Activated CD4-positive, alpha-beta memory T cell treated with anti-CD3 and anti-CD28 coated beads for 36 hours (primary cell): ENCODE data around the gene TIAM1. TPM values are rescaled to one million over a fixed set of nuclear protein-coding genes. Genes with fewer than 3 reads are reported as not detected.
"Not testable (repeated sequence)": the region's sequence is repeated elsewhere in the genome, so short reads cannot be mapped to it uniquely, and the experiment has no call there.

Experiments used
- CTCF ChIA-PET: fragments of 350-600 bp; sonication (Branson Sonifier 250); formaldehyde crosslinking; loops from one replicate; lab custom pipeline; 2021; ENCODE audit warnings: antibody characterized with exemption, inconsistent platforms; lab: Charles Lee
- POLR2A ChIA-PET: fragments of 350-600 bp; sonication (Branson Sonifier 250); formaldehyde crosslinking; loops from one replicate; lab custom pipeline; 2021; ENCODE audit warnings: antibody characterized with exemption; lab: Charles Lee
- DNase-seq: peaks from one replicate; pipeline ENCODE4 v3.0.0-alpha.2; 2020
- H3K27ac Mint-ChIP-seq: one replicate; pipeline ENCODE4 v1.8.0; 2021; ENCODE audit warnings: mixed read lengths
- H3K27me3 Mint-ChIP-seq: one replicate; pipeline ENCODE4 v1.8.0; 2021; ENCODE audit warnings: mixed read lengths
- H3K36me3 Mint-ChIP-seq: one replicate; pipeline ENCODE4 v1.8.0; 2021; ENCODE audit warnings: mixed read lengths
- H3K4me1 Mint-ChIP-seq: one replicate; pipeline ENCODE4 v1.8.0; 2021; ENCODE audit warnings: low read depth, mixed read lengths
- H3K4me3 Mint-ChIP-seq: one replicate; pipeline ENCODE4 v1.8.0; 2021; ENCODE audit warnings: mild to moderate bottlenecking, mixed read lengths
- H3K9me3 Mint-ChIP-seq: one replicate; pipeline ENCODE4 v1.8.0; 2021; ENCODE audit warnings: mixed read lengths
- intact Hi-C: fragments of 100-400 bp; cut with micrococcal nuclease; formaldehyde crosslinking; loops from one replicate; pipeline ENCODE4 v1.15.1; 2023
- total RNA-seq, 2 experiments: library from RNA; stranded (reverse); gene quantifications; one replicate each; pipeline ENCODE4 v1.2.3, GENCODE V29; 2021

Gene TIAM1
- total RNA-seq, 2 experiments from 2014 or later = 74.8 to 74.9 TPM

DNA sequence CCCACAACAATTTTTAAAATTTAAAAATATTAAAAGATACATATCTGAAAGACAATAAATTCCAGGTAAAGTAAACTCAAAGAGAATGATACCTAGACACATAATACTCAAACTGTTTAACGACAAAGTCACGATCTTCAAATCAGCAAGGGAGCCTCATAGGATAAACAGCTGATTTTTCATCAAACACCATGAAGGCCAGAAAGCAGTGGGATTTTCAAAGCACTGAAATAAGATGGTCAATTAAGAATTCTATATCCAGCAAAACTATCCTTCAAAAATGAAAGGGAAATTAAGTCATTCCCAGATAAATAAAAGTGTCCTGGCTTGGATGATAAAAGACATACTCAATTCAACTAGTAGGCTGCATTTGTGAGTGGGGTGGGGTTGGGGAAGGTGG is 100.5 kb downstream of the TIAM1 start:
- ChIA-PET CTCF (interaction anchor here (1.5 kb wide), 1 partner anchor 337 kb away, joined by 5 read pairs; no protein-coding TSS in a partner anchor), POLR2A (no interaction called here)
- DNase-seq = no peak
- Mint-ChIP-seq H3K9me3 (peaks cover 34% of the 10 kb centered on the region), H3K27ac (no peak overlapping the region), H3K36me3 (peaks cover 70% of the 10 kb centered on the region), H3K4me1 (peaks cover 3% of the 10 kb centered on the region), H3K4me3 (no peak overlapping the region), H3K27me3 (no peaks in the 10 kb centered on the region)
- intact Hi-C loops = no loop called here

DNA sequence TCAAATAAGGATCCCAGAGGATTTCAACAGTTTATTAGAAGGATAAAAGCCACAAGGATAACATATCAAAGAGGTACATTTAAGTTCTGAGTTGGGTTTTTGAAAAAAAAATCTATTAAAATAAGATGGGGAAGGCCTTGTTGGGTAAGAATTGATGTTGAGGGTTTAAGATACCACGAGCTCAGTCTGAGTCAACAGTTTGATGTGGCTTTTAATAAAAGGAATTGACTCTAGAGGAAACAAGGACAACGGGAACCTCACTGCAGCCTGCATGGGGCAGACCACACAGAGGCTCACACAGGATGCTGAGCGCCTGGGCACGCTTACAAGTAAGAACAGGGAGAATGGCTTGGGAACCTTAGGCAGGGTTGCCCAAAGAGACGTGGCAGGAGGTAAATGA is 107.5 kb downstream of the TIAM1 start:
- CTCF ChIA-PET = interaction anchor here (1.0 kb wide), 1 partner anchor 100 kb away, joined by 3 read pairs; no protein-coding TSS in a partner anchor
- POLR2A ChIA-PET = no interaction called here
- peaks cover 16% of the 10 kb centered on the region for H3K4me1 Mint-ChIP-seq
- H3K36me3 Mint-ChIP-seq = peaks cover 42% of the 10 kb centered on the region
- H3K27me3 Mint-ChIP-seq = no peaks in the 10 kb centered on the region
- peak; percentile 48 for DNase-seq
- intact Hi-C loops = no loop called here
- no peak overlapping the region for H3K4me3 Mint-ChIP-seq
- no peak overlapping the region for H3K27ac Mint-ChIP-seq
- peaks cover 12% of the 10 kb centered on the region for H3K9me3 Mint-ChIP-seq

DNA sequence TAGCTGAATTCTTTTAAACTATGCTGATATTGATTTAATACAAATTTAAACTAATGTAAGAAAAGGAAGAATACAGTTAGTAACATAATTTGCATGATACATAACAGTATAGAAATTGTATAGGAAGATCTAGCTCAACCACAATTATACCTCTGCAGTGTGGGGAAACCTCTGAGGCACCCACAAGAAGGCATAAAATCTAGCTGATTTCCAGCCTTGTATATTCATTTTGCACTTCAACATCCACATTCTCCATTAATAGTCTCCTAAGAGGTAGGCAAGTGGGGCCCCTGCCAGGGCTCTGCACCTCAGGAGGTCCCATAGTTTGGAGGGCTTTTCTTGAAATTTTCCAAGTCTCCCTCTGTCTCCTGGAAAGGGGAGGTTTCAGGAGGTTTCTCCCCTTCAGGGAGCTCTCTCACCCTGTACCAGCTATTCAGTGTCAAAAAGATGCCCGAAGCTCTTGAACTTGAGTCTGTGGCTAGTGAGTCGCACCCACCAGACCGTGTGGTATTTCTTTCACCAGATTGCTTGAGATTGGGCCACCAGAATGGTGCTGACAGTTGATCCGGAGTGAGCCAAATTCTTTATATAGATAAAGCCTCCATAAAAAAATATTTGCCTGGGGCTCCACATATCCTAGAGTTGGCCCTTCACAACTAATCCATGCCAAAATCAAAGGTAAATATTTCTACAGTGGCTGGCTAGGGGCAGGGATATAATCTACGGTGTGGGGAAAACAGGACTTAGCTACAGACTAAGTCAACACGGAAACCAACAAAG is 108.2 kb downstream of the TIAM1 start:
- ChIA-PET POLR2A (no interaction called here), CTCF (interaction anchor here (0.6 to 1.0 kb wide), 3 partner anchors 100 to 144 kb away, joined by 3 to 6 read pairs (median 3); no protein-coding TSS in a partner anchor)
- H3K4me3 Mint-ChIP-seq = no peak overlapping the region
- peak; percentile 22 for DNase-seq
- intact Hi-C loops = no loop called here
- peaks cover 40% of the 10 kb centered on the region for H3K36me3 Mint-ChIP-seq
- H3K27ac Mint-ChIP-seq = no peak overlapping the region
- peaks cover 7% of the 10 kb centered on the region for H3K9me3 Mint-ChIP-seq
- H3K4me1 Mint-ChIP-seq = peaks cover 16% of the 10 kb centered on the region
- no peaks in the 10 kb centered on the region for H3K27me3 Mint-ChIP-seq

DNA sequence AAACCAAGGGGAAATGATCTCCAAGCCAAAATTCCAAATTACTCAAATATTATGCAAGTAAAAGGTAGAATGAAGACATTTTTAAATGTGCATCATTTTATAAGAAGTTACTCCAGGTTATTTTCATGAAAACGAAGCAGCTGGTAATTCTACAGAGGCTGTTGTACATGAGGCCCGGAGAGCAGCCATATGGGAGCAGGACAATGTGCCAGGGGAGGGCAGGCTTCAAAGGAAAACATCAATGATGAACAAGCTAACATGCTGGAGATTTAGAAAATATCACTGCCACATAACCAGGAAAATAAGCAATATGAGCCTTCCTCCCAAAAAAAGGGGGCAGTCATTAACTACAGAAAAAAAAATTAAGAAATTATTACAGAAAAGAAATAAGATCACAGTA is 109.1 kb downstream of the TIAM1 start:
- Mint-ChIP-seq H3K27ac (no peak overlapping the region), H3K4me3 (no peak overlapping the region), H3K9me3 (no peaks in the 10 kb centered on the region), H3K27me3 (no peaks in the 10 kb centered on the region), H3K4me1 (peaks cover 16% of the 10 kb centered on the region), H3K36me3 (peaks cover 32% of the 10 kb centered on the region)
- ChIA-PET CTCF (interaction anchor here (1.0 kb wide), 1 partner anchor 137 kb away, joined by 3 read pairs; no protein-coding TSS in a partner anchor), POLR2A (no interaction called here)
- intact Hi-C loops = no loop called here
- no peak for DNase-seq

DNA sequence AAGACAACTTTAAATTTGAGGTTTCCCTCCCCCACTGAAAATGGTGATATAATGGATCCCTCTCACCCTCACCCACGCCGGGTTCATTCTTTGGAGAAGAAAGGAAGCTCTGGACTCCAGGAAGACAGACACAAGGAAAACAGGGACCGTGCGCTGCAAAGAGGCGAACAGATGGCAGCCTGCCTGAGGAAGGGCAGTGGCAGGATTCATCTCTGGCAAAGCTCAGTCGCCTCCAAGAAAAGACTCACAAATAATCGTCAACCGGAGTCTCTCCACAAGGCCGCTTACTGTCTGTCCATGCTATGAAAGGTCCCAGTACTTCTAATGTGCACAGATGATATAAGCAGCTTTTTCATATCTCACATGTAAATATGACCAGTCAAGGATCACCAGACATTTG is 110.3 kb downstream of the TIAM1 start:
- no peaks in the 10 kb centered on the region for H3K27me3 Mint-ChIP-seq
- no peak for DNase-seq
- peaks cover 19% of the 10 kb centered on the region for H3K4me1 Mint-ChIP-seq
- ChIA-PET CTCF (no interaction called here), POLR2A (no interaction called here)
- no peak overlapping the region for H3K4me3 Mint-ChIP-seq
- intact Hi-C loops = no loop called here
- H3K9me3 Mint-ChIP-seq = no peaks in the 10 kb centered on the region
- H3K36me3 Mint-ChIP-seq = peaks cover 26% of the 10 kb centered on the region
- no peak overlapping the region for H3K27ac Mint-ChIP-seq

DNA sequence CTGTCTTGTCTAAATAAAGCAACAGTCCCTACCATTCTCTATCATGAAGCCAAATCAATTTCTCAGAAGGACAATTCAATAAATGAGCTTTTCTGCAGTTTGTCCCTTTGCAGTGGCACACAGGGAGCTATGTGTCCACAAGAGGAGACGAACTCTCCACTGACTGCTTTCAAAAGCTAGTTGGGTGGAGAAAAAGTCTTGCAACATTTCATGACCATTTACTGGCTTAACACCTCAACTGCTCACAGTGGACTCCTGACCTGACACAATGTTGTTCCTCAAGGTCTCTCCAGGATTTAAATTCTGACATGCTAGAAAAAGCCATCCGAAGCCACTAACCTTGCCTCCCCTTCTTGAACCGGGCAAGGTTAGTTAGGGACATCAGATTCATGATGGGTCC is 111.7 kb downstream of the TIAM1 start:
- ChIA-PET CTCF (no interaction called here), POLR2A (no interaction called here)
- Mint-ChIP-seq H3K27me3 (no peaks in the 10 kb centered on the region), H3K4me3 (no peak overlapping the region), H3K36me3 (peaks cover 21% of the 10 kb centered on the region), H3K9me3 (no peaks in the 10 kb centered on the region), H3K4me1 (peaks cover 26% of the 10 kb centered on the region), H3K27ac (no peak overlapping the region)
- no peak for DNase-seq
- intact Hi-C loops = no loop called here

DNA sequence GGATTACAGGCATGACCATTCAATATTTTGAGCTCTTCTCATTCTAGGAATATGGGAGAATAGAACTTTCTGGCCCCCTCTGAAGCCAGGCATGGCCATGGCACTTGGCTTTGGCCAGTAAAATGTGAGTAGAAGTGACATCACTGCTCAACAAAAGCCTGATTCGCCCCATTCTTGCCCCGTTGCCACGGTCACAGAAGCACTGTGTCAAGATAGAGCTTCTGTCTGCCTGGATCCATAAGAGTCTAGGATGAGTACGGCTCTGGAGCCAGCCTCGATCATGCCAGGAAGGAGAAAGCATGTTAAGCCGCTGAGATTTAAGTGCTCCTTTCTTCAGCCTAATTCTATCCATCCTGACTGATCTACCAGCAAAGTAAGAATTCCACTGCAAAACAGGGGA is 113.1 kb downstream of the TIAM1 start:
- DNase-seq = no peak
- CTCF ChIA-PET = interaction anchor here (0.7 kb wide), 1 partner anchor 141 kb away, joined by 3 read pairs; no protein-coding TSS in a partner anchor
- Mint-ChIP-seq H3K4me1 (peaks cover 16% of the 10 kb centered on the region), H3K27me3 (no peaks in the 10 kb centered on the region), H3K4me3 (no peak overlapping the region), H3K36me3 (peaks cover 19% of the 10 kb centered on the region), H3K27ac (no peak overlapping the region), H3K9me3 (no peaks in the 10 kb centered on the region)
- POLR2A ChIA-PET = no interaction called here
- intact Hi-C loops = no loop called here

DNA sequence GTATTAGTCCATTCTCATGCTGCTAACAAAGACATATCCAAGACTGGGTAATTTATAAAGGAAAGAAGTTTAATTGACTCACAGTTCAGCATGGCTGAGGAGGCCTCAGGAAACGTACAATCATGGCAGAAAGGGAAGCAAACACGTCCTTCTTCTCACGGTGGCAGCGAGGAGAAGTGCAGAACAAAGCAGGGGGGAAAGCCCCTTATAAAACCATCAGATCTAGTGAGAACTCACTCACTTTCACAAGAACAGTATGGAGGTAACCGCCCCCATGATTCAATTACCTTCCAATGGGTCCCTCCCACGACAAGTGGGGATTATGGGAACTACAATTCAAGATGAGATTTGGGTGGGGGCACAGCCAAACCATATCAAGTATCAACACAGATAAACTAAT is 115.3 kb downstream of the TIAM1 start:
- CTCF ChIA-PET, H3K4me3 Mint-ChIP-seq, intact Hi-C loops, POLR2A ChIA-PET, H3K27ac Mint-ChIP-seq, H3K27me3 Mint-ChIP-seq, H3K9me3 Mint-ChIP-seq: not testable (repeated sequence)
- H3K36me3 Mint-ChIP-seq = peaks cover 29% of the 10 kb centered on the region
- H3K4me1 Mint-ChIP-seq = peaks cover 16% of the 10 kb centered on the region
- peak; percentile 28 for DNase-seq

DNA sequence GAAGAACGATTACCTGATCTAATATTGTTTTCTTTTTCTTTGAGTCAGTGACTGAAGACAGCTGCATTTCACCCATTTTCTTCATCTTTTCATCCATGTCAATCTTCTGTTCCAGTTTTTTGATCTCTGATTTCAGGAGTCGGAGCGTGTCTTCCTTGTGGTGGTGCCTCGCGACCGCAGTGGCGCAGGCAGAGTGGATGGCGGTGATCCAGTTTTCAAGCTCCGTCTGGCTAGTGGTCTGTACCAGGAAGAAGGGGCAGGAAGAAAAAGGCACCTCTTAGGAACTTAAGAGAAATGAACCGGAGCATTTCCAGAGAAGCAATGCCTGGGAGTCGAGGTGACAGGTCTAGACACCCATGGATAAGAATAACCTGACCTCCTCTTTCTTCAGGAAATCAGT is 118.3 kb downstream of the TIAM1 start:
- Mint-ChIP-seq H3K27me3 (no peaks in the 10 kb centered on the region), H3K9me3 (no peaks in the 10 kb centered on the region), H3K36me3 (peaks cover 37% of the 10 kb centered on the region), H3K27ac (no peak overlapping the region), H3K4me1 (peaks cover 16% of the 10 kb centered on the region), H3K4me3 (no peak overlapping the region)
- no peak for DNase-seq
- POLR2A ChIA-PET = no interaction called here
- intact Hi-C loops = no loop called here
- CTCF ChIA-PET = no interaction called here

DNA sequence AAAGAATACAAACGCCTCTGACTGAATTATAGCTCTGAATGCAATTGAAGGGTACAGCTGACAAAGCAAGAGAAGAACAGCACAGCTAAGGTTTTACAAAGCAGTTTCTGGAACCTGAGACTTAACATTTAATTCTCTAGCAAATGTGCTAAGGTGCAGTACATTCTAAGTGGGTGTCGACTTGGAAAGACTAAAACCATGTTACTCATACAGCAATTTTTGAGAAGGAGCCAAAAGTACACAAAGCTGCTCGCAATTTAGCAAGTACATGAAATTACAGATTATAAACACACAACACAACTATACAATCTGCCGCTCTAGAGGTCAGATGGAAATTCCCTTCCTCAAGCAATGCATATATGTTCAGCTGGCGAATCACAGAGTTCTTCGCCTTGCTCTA is 121.9 kb downstream of the TIAM1 start:
- no peak overlapping the region for H3K4me3 Mint-ChIP-seq
- no peaks in the 10 kb centered on the region for H3K9me3 Mint-ChIP-seq
- ChIA-PET CTCF (no interaction called here), POLR2A (no interaction called here)
- H3K27ac Mint-ChIP-seq = no peak overlapping the region
- intact Hi-C loops = no loop called here
- DNase-seq = no peak
- H3K36me3 Mint-ChIP-seq = peaks cover 39% of the 10 kb centered on the region
- peaks cover 12% of the 10 kb centered on the region for H3K4me1 Mint-ChIP-seq
- H3K27me3 Mint-ChIP-seq = no peaks in the 10 kb centered on the region

DNA sequence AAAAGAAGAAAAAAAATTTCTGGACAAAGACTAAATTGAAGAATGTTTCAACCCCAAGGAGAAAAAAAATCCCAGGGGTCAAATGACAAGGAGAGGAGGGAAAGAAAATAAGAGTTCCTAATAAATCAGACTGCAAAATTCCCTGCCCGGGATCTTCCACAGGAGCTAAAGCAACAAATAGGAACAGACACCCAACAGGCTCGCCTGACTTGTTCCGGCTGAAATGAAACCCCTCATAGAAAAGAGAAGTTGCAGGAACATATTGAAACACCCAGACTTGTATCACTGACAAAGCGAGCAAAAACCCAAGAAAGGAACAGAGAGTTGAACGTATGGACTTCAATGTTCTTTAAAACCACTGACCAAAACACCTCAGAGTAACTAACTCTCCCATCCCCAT is 123.0 kb downstream of the TIAM1 start:
- intact Hi-C loops = no loop called here
- ChIA-PET CTCF (interaction anchor here (0.9 kb wide), 1 partner anchor 22 kb away, joined by 3 read pairs; no protein-coding TSS in a partner anchor), POLR2A (interaction anchor here (0.5 kb wide), 1 partner anchor 85 kb away, joined by 4 read pairs; no protein-coding TSS in a partner anchor)
- DNase-seq = no peak
- Mint-ChIP-seq H3K27ac (no peak overlapping the region), H3K27me3 (no peaks in the 10 kb centered on the region), H3K4me1 (peaks cover 12% of the 10 kb centered on the region), H3K36me3 (peaks cover 43% of the 10 kb centered on the region), H3K9me3 (no peaks in the 10 kb centered on the region), H3K4me3 (no peak overlapping the region)

DNA sequence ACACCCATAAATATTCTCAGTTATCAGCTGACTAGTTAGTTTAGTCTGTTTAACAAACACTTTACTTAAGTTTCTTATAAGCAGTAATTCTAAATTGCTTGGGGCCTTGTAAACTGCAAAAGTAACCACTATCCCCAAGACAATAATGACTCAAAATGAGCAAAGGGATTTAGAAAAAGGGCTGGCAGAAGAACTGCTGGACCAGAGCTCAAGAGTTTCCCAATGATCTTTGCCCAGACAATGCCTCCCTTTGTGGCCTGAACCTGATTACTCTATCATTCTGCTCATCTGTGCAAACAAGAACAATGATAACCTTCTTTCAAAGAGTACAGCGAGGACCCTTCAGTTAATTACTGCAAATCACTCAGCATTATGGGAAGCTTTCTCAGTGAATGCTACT is 123.5 kb downstream of the TIAM1 start:
- no peak overlapping the region for H3K4me3 Mint-ChIP-seq
- ChIA-PET CTCF (interaction anchor here (0.9 kb wide), 1 partner anchor 22 kb away, joined by 3 read pairs; no protein-coding TSS in a partner anchor), POLR2A (interaction anchor here (0.5 kb wide), 1 partner anchor 85 kb away, joined by 4 read pairs; no protein-coding TSS in a partner anchor)
- intact Hi-C loops = no loop called here
- peaks cover 12% of the 10 kb centered on the region for H3K4me1 Mint-ChIP-seq
- DNase-seq = no peak
- no peak overlapping the region for H3K27ac Mint-ChIP-seq
- no peaks in the 10 kb centered on the region for H3K9me3 Mint-ChIP-seq
- H3K36me3 Mint-ChIP-seq = peaks cover 42% of the 10 kb centered on the region
- no peaks in the 10 kb centered on the region for H3K27me3 Mint-ChIP-seq
